ENCODE measurements around the gene CACNA2D4. TPM values are rescaled to one million over a fixed set of nuclear protein-coding genes. Genes with fewer than 3 reads are reported as not detected.

The CACNA2D4 gene
- total and polyA plus RNA-seq, 4 donors = 0.82 to 2.8 (median 1.3) TPM

DNA sequence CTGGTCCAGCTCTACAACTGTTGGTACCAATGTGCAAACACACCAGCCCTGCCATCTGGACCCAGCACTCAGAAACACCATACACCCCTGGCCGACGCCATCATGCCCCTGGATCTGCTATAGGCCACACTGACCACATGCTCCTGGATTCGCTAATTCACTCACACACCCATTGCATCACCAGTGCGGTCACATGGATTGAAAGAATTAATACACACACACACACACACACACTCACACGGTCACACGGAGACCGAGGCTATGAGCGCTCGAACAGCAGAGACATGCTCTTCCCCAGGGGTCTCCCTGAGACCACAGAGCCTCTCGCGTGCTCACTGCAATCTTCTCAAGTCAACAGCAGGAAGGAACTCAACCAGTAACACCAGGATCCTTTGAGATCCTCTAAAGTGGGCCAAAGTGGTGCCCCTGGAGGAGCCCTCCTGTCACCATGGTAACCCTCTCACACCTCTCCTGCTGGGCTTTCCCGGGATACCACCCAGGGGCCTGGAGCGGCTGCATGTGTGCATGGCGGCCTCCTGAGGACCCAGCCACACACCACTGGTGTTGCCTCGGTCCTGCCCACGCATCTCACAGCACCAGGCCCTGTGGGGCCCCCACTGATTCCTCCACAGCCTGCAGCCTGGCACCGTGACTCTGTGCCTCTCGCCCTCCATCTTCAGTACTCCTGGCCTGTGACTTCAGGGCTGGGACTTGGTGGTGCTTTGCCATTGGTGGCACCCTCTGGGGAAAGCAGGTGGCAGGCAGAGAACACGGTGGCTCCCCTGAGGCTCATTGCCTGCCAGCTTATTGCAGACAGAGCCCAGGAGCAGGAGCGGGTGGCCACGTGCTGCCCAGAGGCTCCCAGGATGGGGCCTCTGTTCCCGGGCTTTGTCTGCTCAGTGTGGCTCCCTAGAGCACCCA, 83.0 kb downstream of the CACNA2D4 start:
- Histone ChIP-seq H3K27ac (ENCODE audit: low read depth in 1 of 2, low read length in 2 of 2) (no peak overlapping the region), H3K36me3 (ENCODE audit: control insufficient read depth in 4 of 4, insufficient read depth in 3 of 4, low read depth in 1 of 4, low read length in 3 of 4) (no peaks in the 10 kb centered on the region), H3K27me3 (ENCODE audit: control insufficient read depth in 4 of 4, insufficient read depth in 4 of 4, low read length in 3 of 4) (peaks cover 0 to 5% (median 0%) of the 10 kb centered on the region in 4 donors), H3K9me3 (ENCODE audit: control insufficient read depth in 4 of 4, low read length in 3 of 4) (no peaks in the 10 kb centered on the region), H3K4me1 (ENCODE audit: control insufficient read depth in 4 of 4, insufficient read depth in 4 of 4, low read length in 3 of 4) (no peaks in the 10 kb centered on the region), H3K9ac (ENCODE audit: low read depth in 1 of 2, low read length in 2 of 2) (no peak overlapping the region), H3K4me3 (ENCODE audit: low read depth in 1 of 3, low read length in 3 of 3) (no peak overlapping the region)
- WGBS = 82% methylated on average over 22 of the region's 22 CpGs
- no peak for DNase-seq (ENCODE audit: low spot score)
- TF ChIP-seq HNF4G (IDR thresholded peaks at IDR 0.05) = no peak
- TF ChIP-seq TAF1 (conservative IDR thresholded peaks at IDR 0.05) = no peak
- no peak for TF ChIP-seq GABPA (IDR thresholded peaks at IDR 0.05 in 1 of 2, conservative IDR thresholded peaks at IDR 0.05 in 1 of 2)
- TF ChIP-seq SP1 (IDR thresholded peaks at IDR 0.05) = no peak
- no peak for TF ChIP-seq FOXA1 (IDR thresholded peaks at IDR 0.05)
- no peak for TF ChIP-seq JUND (IDR thresholded peaks at IDR 0.05)
- TF ChIP-seq NR2F2 (IDR thresholded peaks at IDR 0.05) = no peak
- TF ChIP-seq, protein P1, sequence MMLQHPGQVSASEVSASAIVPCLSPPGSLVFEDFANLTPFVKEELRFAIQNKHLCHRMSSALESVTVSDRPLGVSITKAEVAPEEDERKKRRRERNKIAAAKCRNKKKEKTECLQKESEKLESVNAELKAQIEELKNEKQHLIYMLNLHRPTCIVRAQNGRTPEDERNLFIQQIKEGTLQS (IDR thresholded peaks at IDR 0.05) = no peak

DNA sequence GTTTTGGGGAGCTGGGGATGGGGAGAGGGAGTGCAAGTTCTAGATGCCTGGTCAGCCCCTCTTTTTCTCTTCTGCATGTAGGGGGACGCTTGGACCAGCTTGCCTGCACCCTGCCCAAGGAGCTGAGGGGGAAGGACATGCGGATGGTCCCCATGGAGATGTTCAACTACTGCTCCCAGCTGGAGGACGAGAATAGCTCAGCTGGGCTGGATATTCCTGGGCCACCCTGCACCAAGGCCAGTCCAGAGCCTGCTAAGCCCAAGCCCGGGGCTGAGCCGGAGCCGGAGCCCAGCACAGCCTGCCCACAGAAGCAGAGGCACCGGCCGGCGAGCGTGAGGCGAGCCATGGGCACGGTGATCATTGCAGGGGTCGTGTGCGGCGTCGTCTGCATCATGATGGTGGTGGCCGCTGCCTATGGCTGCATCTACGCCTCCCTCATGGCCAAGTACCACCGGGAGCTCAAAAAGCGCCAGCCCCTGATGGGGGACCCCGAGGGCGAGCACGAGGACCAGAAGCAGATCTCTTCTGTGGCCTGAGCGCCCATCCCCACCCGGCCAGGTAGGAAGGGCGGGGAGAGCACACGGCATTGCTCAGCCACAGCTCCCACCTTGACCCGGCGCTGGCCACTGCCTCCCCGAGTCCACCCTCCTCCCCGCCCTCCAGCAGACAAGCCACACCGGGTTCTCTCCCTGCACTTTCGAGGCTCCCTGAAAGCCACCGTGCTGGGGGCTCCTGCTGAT, 84.1 kb downstream of the CACNA2D4 start:
- H3K27me3 ChIP-seq (ENCODE audit: control insufficient read depth in 4 of 4, insufficient read depth in 4 of 4, low read length in 3 of 4) = peaks cover 0 to 5% (median 2%) of the 10 kb centered on the region in 4 donors
- 81% methylated on average over 34 of the region's 34 CpGs for WGBS
- no peak for TF ChIP-seq HNF4G (IDR thresholded peaks at IDR 0.05)
- TF ChIP-seq FOXA1 (IDR thresholded peaks at IDR 0.05) = no peak
- TF ChIP-seq RAD21 (IDR thresholded peaks at IDR 0.05) = no peak
- no peak for TF ChIP-seq TAF1 (conservative IDR thresholded peaks at IDR 0.05)
- TF ChIP-seq NR2F2 (IDR thresholded peaks at IDR 0.05) = no peak
- TF ChIP-seq, protein P2, sequence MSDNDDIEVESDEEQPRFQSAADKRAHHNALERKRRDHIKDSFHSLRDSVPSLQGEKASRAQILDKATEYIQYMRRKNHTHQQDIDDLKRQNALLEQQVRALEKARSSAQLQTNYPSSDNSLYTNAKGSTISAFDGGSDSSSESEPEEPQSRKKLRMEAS (IDR thresholded peaks at IDR 0.05) = no peak
- TF ChIP-seq RXRA (IDR thresholded peaks at IDR 0.05) = no peak
- TF ChIP-seq FOXA2 (IDR thresholded peaks at IDR 0.05) = no peak
- TF ChIP-seq, protein P1 (IDR thresholded peaks at IDR 0.05) = no peak
- no peak for TF ChIP-seq SP1 (IDR thresholded peaks at IDR 0.05)
- no peak for TF ChIP-seq HNF4A (conservative IDR thresholded peaks at IDR 0.05)
- TF ChIP-seq JUND (IDR thresholded peaks at IDR 0.05) = no peak
- TF ChIP-seq YY1 (IDR thresholded peaks at IDR 0.05) = no peak
- TF ChIP-seq, protein P3, sequence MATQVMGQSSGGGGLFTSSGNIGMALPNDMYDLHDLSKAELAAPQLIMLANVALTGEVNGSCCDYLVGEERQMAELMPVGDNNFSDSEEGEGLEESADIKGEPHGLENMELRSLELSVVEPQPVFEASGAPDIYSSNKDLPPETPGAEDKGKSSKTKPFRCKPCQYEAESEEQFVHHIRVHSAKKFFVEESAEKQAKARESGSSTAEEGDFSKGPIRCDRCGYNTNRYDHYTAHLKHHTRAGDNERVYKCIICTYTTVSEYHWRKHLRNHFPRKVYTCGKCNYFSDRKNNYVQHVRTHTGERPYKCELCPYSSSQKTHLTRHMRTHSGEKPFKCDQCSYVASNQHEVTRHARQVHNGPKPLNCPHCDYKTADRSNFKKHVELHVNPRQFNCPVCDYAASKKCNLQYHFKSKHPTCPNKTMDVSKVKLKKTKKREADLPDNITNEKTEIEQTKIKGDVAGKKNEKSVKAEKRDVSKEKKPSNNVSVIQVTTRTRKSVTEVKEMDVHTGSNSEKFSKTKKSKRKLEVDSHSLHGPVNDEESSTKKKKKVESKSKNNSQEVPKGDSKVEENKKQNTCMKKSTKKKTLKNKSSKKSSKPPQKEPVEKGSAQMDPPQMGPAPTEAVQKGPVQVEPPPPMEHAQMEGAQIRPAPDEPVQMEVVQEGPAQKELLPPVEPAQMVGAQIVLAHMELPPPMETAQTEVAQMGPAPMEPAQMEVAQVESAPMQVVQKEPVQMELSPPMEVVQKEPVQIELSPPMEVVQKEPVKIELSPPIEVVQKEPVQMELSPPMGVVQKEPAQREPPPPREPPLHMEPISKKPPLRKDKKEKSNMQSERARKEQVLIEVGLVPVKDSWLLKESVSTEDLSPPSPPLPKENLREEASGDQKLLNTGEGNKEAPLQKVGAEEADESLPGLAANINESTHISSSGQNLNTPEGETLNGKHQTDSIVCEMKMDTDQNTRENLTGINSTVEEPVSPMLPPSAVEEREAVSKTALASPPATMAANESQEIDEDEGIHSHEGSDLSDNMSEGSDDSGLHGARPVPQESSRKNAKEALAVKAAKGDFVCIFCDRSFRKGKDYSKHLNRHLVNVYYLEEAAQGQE (IDR thresholded peaks at IDR 0.05) = no peak
- TF ChIP-seq GABPA (IDR thresholded peaks at IDR 0.05 in 1 of 2, conservative IDR thresholded peaks at IDR 0.05 in 1 of 2) = no peak
- no peak for TF ChIP-seq EGR1 (IDR thresholded peaks at IDR 0.05; ENCODE audit: low read depth in 2 of 2)
- no peak overlapping the region for H3K9ac ChIP-seq (ENCODE audit: low read depth in 1 of 2, low read length in 2 of 2)
- DNase-seq (ENCODE audit: low spot score) = no peak
- H3K4me1 ChIP-seq (ENCODE audit: control insufficient read depth in 4 of 4, insufficient read depth in 4 of 4, low read length in 3 of 4) = no peaks in the 10 kb centered on the region
- no peak overlapping the region for H3K27ac ChIP-seq (ENCODE audit: low read depth in 1 of 2, low read length in 2 of 2)
- no peaks in the 10 kb centered on the region for H3K9me3 ChIP-seq (ENCODE audit: control insufficient read depth in 4 of 4, low read length in 3 of 4)
- no peaks in the 10 kb centered on the region for H3K36me3 ChIP-seq (ENCODE audit: control insufficient read depth in 4 of 4, insufficient read depth in 3 of 4, low read depth in 1 of 4, low read length in 3 of 4)
- H3K4me3 ChIP-seq (ENCODE audit: low read depth in 1 of 3, low read length in 3 of 3) = no peak overlapping the region
